NB4 (cell line): ENCODE measurements around the gene TUBA4B.

Experiments
- DNase-seq: peaks from one replicate; pipeline ENCODE4 v3.0.0; 2010; ENCODE audit warnings: low read depth
- H3K4me3 ChIP-seq: one replicate; pipeline ENCODE4 v1.5.1; 2011; ENCODE audit warnings: mild to moderate bottlenecking, low read depth, low read length, moderate library complexity
- CTCF ChIP-seq: IDR thresholded peaks from one replicate; pipeline ENCODE4 v1.5.1; 2012; ENCODE audit warnings: low read depth, low read length
- MAX ChIP-seq: IDR thresholded peaks from 2 replicates; pipeline ENCODE4 v1.6.1; 2011; ENCODE audit warnings: low read depth, low read length
- MYC ChIP-seq: IDR thresholded peaks from 2 replicates; pipeline ENCODE4 v1.6.1; 2011; ENCODE audit warnings: low read depth, low read length
- POLR2A ChIP-seq: IDR thresholded peaks from 2 replicates; pipeline ENCODE4 v1.6.1; 2011; ENCODE audit warnings: mild to moderate bottlenecking; ENCODE audit not compliant: insufficient read length; ENCODE audit errors: extremely low read depth

TUBA4B gene

DNA sequence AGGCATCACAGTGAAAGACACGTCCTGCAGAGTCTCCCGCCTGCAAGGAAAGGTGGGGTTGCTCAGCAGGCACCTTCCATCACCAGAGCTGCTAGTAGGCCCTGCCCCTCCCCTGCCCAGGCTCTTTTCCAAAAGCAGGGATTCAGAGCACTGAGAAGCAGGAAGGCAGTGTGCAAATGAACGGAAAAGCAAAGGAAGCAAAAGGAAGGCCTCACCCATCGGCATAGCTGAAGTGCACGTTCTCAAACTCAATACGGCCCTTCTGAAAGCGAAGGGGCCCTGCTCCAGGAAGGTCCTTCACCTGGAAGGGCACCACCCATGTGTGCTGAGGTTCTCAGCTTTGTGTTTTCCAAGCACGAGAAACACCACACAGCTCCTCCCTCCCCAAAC lies 40.0 kb upstream of the TUBA4B start:
- TF ChIP-seq MYC (no peak), CTCF (no peak), POLR2A (no peak), MAX (no peak)
- H3K4me3 ChIP-seq, result no peak overlapping the region
- no peak for DNase-seq

DNA sequence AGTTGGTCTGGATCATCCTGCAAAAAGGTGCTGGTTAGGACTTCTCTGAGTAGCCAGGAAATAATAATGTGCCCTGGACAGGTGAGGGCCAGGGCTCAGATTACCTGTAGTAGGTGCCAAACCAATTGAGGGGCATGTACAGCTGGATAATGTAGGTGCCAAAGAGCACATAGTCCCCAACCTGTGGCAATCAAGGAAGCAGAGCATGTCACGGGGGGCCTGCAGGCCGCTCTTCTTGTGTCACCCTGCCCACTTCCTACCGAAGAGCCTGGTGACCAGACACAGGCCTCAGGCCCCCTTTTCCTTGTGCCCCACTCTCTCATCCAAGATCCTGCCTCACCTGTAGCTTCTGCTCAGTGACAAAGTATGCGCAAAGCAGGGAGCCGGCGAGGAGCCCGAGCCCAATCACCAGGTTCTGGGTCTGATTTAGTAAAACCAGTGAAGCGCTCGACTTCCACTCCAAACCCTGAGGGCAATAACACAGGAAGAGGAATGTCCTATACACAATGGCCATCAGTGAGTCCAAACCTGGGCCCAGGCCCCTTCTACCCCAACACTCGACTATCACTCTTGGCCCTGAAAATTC lies 39.5 kb upstream of the TUBA4B start:
- H3K4me3 ChIP-seq, result no peak overlapping the region
- no peak for DNase-seq
- TF ChIP-seq CTCF, result no peak
- no peak for TF ChIP-seq POLR2A
- TF ChIP-seq MYC, result no peak
- no peak for TF ChIP-seq MAX

- TF ChIP-seq CTCF (no peak), MYC (no peak), POLR2A (no peak)
- DNase-seq, result no peak
- no peak overlapping the region for H3K4me3 ChIP-seq
Observed at GRCh38 chr2:219214141-219214540, 38.9 kb upstream of the TUBA4B start.

DNA sequence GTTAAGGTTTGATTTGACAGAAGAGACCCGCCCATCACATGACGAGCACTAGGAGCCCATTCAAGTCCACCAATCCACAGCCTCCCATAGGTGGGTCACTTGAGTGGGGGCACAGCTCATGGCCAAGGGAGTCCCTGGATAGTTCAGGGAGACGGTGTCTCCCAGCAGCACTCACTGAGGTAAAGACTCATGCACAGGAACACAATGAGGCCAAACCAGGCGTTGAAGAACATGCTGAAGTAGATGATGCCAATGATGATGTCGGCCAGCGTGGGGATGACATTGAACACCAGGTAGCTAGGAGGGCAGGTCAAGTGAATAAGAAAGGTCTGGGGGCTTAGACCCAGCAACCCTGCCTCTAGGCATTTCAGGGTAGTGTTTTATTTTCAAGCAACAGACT lies 38.3 kb upstream of the TUBA4B start:
- DNase-seq, result no peak
- TF ChIP-seq MAX, result no peak
- no peak for TF ChIP-seq MYC
- TF ChIP-seq CTCF, result no peak
- no peak for TF ChIP-seq POLR2A
- no peak overlapping the region for H3K4me3 ChIP-seq

DNA sequence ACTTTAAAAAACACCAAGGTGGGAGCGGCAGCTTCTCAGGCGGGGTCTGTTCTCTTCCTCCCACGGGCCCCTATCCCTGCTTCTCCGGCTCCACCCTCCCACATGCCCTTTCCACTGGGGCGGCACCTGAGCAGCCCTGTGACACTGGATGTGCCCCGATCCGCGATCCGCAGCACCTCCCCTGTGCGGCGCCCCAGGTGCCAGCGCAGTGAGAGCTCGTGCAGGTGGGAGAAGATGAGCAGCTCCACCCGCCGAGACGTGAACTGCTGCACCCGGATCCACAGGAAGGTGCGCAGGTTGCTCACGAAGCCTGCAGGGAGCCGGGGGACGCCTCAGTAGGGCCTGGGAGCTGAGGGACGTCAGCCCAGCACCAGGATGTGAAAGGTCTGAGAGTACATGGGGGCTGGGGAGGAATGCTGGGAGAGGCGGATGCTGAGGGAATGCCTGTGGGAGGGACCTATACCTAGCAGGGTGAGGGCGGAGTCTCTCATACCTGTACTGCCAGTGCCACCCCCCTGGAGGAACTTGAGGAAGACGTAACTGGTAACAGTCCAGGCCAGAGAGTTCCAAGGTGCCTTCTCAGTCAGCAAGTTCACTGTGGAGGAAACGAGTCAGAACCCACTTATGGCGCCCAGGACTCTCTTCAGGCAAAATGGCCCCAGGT lies 37.0 kb upstream of the TUBA4B start:
- DNase-seq, result no peak
- no peak overlapping the region for H3K4me3 ChIP-seq
- TF ChIP-seq POLR2A (no peak), MAX (no peak), MYC (no peak), CTCF (no peak)

DNA sequence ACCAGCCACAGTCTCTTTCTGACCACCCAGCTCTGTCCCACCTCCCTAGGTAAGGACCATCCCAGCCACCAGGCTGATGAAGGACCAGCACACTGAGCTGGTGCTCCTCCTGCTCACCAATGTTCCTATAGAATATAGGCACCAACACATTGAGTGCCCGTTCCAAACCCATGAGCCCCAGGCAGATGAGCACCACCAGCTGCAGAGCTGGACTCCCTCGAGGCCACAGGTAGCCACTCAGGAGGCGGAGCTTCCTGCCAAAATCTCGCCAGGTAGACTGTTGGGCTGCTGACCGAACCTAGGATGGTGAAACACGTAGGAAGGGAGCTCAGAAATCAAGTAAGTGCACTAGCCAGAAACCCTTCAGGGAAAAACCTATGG lies 36.5 kb upstream of the TUBA4B start:
- TF ChIP-seq MAX (no peak), POLR2A (no peak), CTCF (no peak), MYC (no peak)
- DNase-seq, result no peak
- no peak overlapping the region for H3K4me3 ChIP-seq
